SU-DHL-6 (cell line): ENCODE measurements around the gene SLC35F4.

ENCODE experiments used
- H2AFZ ChIP-seq: fragments of 200-600 bp; sonication (generic); 2 replicates; pipeline ENCODE4 v1.6.1; 2014; ENCODE audit warnings: low read depth, mild to moderate bottlenecking, moderate library complexity, mixed read lengths, antibody characterized with exemption, low read length; ENCODE audit not compliant: severe bottlenecking
- H3F3A ChIP-seq: fragments of 200-600 bp; shearing (Covaris generic); 2 replicates; pipeline ENCODE4 v1.6.0; 2016; ENCODE audit warnings: antibody characterized with exemption, mild to moderate bottlenecking; ENCODE audit not compliant: insufficient read depth
- H3K27ac ChIP-seq: fragments of 200-600 bp; sonication (generic); 2 replicates; pipeline ENCODE4 v1.5.1; 2016; ENCODE audit warnings: low read depth, mild to moderate bottlenecking, low read length, moderate library complexity, mixed read lengths
- H3K27me3 ChIP-seq: fragments of 200-600 bp; sonication (generic), shearing (Covaris generic); 2 replicates; pipeline ENCODE4 v1.6.0; 2014; ENCODE audit warnings: mild to moderate bottlenecking, low read length
- H3K36me3 ChIP-seq: fragments of 200-600 bp; sonication (generic); 2 replicates; pipeline ENCODE4 v1.6.1; 2014; ENCODE audit warnings: mild to moderate bottlenecking, low read length, mixed read lengths
- H3K4me2 ChIP-seq: fragments of 300-600, 200-600 bp; shearing (Covaris generic), sonication (generic); 2 replicates; pipeline ENCODE4 v1.6.0; 2014; ENCODE audit warnings: low read length, low read depth, mild to moderate bottlenecking; ENCODE audit not compliant: poor library complexity, severe bottlenecking
- H3K4me3 ChIP-seq: fragments of 200-600 bp; sonication (generic); 2 replicates; pipeline ENCODE4 v1.5.1; 2014; ENCODE audit warnings: antibody characterized with exemption, low read length, mild to moderate bottlenecking, mixed read lengths; ENCODE audit not compliant: insufficient read depth, poor library complexity, severe bottlenecking
- H3K79me2 ChIP-seq: fragments of 200-600 bp; sonication (generic); 2 replicates; pipeline ENCODE4 v1.6.1; 2014; ENCODE audit warnings: mild to moderate bottlenecking, low read length, moderate library complexity; ENCODE audit not compliant: insufficient read depth
- H3K9ac ChIP-seq: fragments of 200-600 bp; sonication (generic); 2 replicates; pipeline ENCODE4 v1.7.0; 2014; ENCODE audit warnings: mild to moderate bottlenecking, low read length
- H3K9me2 ChIP-seq: fragments of 200-600 bp; sonication (generic); replicated peaks from 2 replicates; pipeline ENCODE4 v1.6.1; 2014; ENCODE audit warnings: low read length; ENCODE audit not compliant: insufficient read depth
- H3K9me3 ChIP-seq: fragments of 200-600 bp; sonication (generic); 2 replicates; pipeline ENCODE4 v1.6.1; 2014; ENCODE audit warnings: low read length, mixed read lengths; ENCODE audit not compliant: insufficient read depth
- H4K20me1 ChIP-seq: fragments of 200-600 bp; sonication (generic); 2 replicates; pipeline ENCODE4 v1.6.1; 2014; ENCODE audit warnings: low read depth, mild to moderate bottlenecking, antibody characterized with exemption, low read length, moderate library complexity, mixed read lengths
- EZH2phosphoT487 ChIP-seq: fragments of 200-600 bp; sonication (generic), shearing (Covaris generic); conservative IDR thresholded peaks from 2 replicates; pipeline ENCODE4 v1.6.1; 2018; ENCODE audit warnings: mild to moderate bottlenecking, antibody characterized with exemption, low read length, moderate library complexity, mixed read lengths
- TF ChIP-seq, protein P1 (sequence below): fragments of 200-600 bp; sonication (generic); IDR thresholded peaks from one replicate; pipeline ENCODE4 v1.5.1; 2017; ENCODE audit warnings: antibody characterized with exemption, mild to moderate bottlenecking, low read length, moderate library complexity; ENCODE audit not compliant: insufficient read depth, poor library complexity, severe bottlenecking

Gene SLC35F4

DNA sequence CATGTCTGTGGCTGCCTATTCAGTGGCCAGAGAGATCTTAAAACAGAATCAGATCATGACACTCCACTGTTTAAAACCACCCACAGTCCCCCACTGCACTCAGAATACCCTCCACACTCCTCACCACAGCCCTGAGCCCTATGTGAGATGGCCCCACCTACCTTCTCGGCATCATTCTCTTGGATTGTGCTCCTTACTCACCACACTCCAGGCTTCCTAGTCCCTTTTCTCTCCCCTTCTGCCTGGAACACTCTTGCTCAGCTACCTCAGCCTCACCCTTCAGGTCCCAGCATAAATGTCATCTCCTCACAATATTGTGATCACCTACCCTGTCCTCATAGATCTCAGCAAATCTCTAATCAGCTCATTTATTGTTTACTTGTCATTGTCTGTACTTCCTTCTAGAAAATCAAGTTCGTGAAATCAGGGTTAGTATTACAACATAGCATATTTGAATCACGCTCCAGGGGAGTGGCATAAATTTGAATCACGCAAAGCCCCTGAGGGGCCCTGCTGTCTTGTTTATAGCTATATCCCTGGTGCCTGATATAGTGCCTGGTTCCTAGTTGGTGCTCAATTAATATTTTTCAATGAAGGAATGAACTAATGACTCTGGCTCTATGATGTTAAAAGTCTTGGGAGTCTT lies 42.8 kb downstream of the SLC35F4 start:
- Histone ChIP-seq H4K20me1 (no peaks in the 10 kb centered on the region), H3F3A (no peaks in the 10 kb centered on the region), H2AFZ (no peak overlapping the region), H3K9me2 (no peaks in the 10 kb centered on the region), H3K4me2 (no peak overlapping the region), H3K79me2 (no peaks in the 10 kb centered on the region), H3K9ac (no peak overlapping the region), H3K36me3 (no peaks in the 10 kb centered on the region), H3K9me3 (no peaks in the 10 kb centered on the region), H3K27ac (no peak overlapping the region), H3K27me3 (no peaks in the 10 kb centered on the region), H3K4me3 (no peak overlapping the region)
- TF ChIP-seq, protein P1, sequence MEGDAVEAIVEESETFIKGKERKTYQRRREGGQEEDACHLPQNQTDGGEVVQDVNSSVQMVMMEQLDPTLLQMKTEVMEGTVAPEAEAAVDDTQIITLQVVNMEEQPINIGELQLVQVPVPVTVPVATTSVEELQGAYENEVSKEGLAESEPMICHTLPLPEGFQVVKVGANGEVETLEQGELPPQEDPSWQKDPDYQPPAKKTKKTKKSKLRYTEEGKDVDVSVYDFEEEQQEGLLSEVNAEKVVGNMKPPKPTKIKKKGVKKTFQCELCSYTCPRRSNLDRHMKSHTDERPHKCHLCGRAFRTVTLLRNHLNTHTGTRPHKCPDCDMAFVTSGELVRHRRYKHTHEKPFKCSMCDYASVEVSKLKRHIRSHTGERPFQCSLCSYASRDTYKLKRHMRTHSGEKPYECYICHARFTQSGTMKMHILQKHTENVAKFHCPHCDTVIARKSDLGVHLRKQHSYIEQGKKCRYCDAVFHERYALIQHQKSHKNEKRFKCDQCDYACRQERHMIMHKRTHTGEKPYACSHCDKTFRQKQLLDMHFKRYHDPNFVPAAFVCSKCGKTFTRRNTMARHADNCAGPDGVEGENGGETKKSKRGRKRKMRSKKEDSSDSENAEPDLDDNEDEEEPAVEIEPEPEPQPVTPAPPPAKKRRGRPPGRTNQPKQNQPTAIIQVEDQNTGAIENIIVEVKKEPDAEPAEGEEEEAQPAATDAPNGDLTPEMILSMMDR = no peak
- TF ChIP-seq EZH2phosphoT487 = no peak

DNA sequence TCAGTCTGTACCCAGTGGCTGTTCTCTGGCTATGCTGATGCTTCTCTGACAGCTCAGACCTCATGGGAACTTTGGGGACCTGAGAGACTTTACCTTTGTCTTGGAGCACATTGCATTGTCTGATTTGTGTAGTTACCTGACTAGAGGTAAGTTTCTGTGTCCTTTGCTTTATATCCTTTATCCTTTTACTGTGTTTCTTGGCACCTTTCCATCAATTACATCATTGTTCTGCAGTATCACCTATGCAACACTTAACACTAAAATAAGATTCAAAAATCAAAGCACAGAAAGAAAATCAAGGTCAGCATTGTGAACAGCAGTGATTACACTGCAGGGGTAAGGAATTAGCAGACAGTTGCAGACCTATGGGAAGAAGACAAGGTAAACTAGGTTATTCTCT lies 43.8 kb downstream of the SLC35F4 start:
- no peaks in the 10 kb centered on the region for H3K36me3 ChIP-seq
- TF ChIP-seq, protein P1 = no peak
- TF ChIP-seq EZH2phosphoT487 = no peak
- no peaks in the 10 kb centered on the region for H3K9me2 ChIP-seq
- no peak overlapping the region for H3K27ac ChIP-seq
- no peak overlapping the region for H3K9ac ChIP-seq
- H3K4me3 ChIP-seq = no peak overlapping the region
- H3K27me3 ChIP-seq = no peaks in the 10 kb centered on the region
- H3F3A ChIP-seq = no peaks in the 10 kb centered on the region
- H4K20me1 ChIP-seq = no peaks in the 10 kb centered on the region
- no peaks in the 10 kb centered on the region for H3K9me3 ChIP-seq
- H3K4me2 ChIP-seq = no peak overlapping the region
- H3K79me2 ChIP-seq = no peaks in the 10 kb centered on the region
- H2AFZ ChIP-seq = no peak overlapping the region

DNA sequence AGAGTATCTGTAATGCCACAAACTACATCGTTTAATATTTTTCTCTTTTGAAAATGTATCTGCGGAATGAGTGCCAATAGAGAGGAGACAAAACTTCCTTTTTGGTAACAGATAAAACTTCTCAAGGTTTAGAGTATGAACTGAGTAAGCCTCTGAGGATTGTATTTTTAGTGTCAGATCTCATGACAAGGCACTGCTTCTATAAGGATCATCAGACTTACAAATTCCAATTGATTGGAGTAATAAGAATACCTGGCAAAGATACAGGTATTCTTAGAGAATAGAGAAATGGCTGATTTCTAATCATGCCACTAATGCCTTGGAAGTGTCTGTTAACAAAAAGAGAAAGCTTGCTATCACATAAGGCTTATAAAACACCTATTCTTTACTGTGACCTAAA lies 45.3 kb downstream of the SLC35F4 start:
- no peak overlapping the region for H3K4me2 ChIP-seq
- H3K79me2 ChIP-seq = no peaks in the 10 kb centered on the region
- no peak overlapping the region for H3K27ac ChIP-seq
- H3K9me3 ChIP-seq = no peaks in the 10 kb centered on the region
- H3F3A ChIP-seq = no peaks in the 10 kb centered on the region
- H3K36me3 ChIP-seq = no peaks in the 10 kb centered on the region
- no peak for TF ChIP-seq EZH2phosphoT487
- TF ChIP-seq, protein P1 = no peak
- no peaks in the 10 kb centered on the region for H3K9me2 ChIP-seq
- H4K20me1 ChIP-seq = no peaks in the 10 kb centered on the region
- no peak overlapping the region for H3K9ac ChIP-seq
- H2AFZ ChIP-seq = no peak overlapping the region
- H3K27me3 ChIP-seq = no peaks in the 10 kb centered on the region
- H3K4me3 ChIP-seq = no peak overlapping the region
